Activated T-helper 1 cell treated with anti-CD3 and anti-CD28 coated beads, Interleukin-12 subunit alpha, Interleukin-12 subunit beta, Interleukin-2, Interleukin-4 antibody, amounts not matched to agents 30 ng/mL and 10 ng/mL and 1 ng/mL, durations not matched to agents 14 hours and 24 hours and 36 hours (primary cell): ENCODE data around the gene SPAAR. TPM values are rescaled to one million over a fixed set of nuclear protein-coding genes. Genes with fewer than 3 reads are reported as not detected.
"Not testable (repeated sequence)": the region's sequence is repeated elsewhere in the genome, so short reads cannot be mapped to it uniquely, and the experiment has no call there.

Experiments used
- DNase-seq: peaks from one replicate; pipeline ENCODE4 v3.0.0; 2021; ENCODE audit warnings: low spot score
- H3K27ac Mint-ChIP-seq: one replicate; pipeline ENCODE4 v1.8.0; 2021; ENCODE audit warnings: mild to moderate bottlenecking, mixed read lengths
- H3K27me3 Mint-ChIP-seq: one replicate; pipeline ENCODE4 v1.8.0; 2022; ENCODE audit warnings: mild to moderate bottlenecking, moderate library complexity, mixed read lengths; ENCODE audit not compliant: insufficient read depth
- H3K36me3 Mint-ChIP-seq: one replicate; pipeline ENCODE4 v1.8.0; 2021; ENCODE audit warnings: low read depth, mixed read lengths
- H3K4me1 Mint-ChIP-seq: one replicate; pipeline ENCODE4 v1.8.0; 2021; ENCODE audit warnings: low read depth, mixed read lengths
- H3K4me3 Mint-ChIP-seq: one replicate; pipeline ENCODE4 v1.8.0; 2021; ENCODE audit warnings: mild to moderate bottlenecking, moderate library complexity, mixed read lengths
- H3K9me3 Mint-ChIP-seq: one replicate; pipeline ENCODE4 v1.8.0; 2021; ENCODE audit warnings: mixed read lengths
- intact Hi-C: fragments of 100-400 bp; cut with micrococcal nuclease; formaldehyde crosslinking; loops from one replicate; pipeline ENCODE4 v1.15.1; 2024
- total RNA-seq: library from RNA; stranded (reverse); gene quantifications from 2 replicates; pipeline ENCODE4 v1.2.3, GENCODE V29; 2022

Gene SPAAR
- total RNA-seq, 1 donor from 2014 or later, result not detected

DNA sequence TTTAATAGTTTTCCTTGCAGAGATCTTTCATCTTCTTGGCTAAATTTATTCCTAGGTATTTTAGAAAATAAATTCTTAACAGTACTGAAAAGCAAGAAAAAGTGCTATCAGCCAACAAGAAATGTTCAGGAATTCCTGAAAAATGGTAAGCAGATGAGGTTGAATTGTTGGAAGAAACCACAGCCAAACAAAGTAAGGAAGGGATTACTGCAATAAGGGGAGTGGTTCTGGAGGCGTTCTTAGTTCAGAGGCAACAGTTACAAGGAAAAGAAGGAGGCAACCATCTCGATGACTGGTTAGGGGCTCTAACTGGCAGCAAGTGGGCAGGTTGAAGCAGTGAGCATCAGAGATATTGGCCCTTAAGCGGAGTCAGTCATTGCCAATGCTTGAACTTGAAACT lies 26.3 kb upstream of the SPAAR start:
- Mint-ChIP-seq H3K4me1 (no peaks in the 10 kb centered on the region), H3K9me3 (no peaks in the 10 kb centered on the region), H3K4me3 (no peak overlapping the region), H3K36me3 (no peaks in the 10 kb centered on the region), H3K27ac (no peak overlapping the region), H3K27me3 (peaks cover 22% of the 10 kb centered on the region)
- intact Hi-C loops, result loop anchor here (1.0 to 5.0 kb wide), 5 partner anchors 57 to 406 kb away; partner anchors contain the start of gene TESK1
- DNase-seq, result no peak

DNA sequence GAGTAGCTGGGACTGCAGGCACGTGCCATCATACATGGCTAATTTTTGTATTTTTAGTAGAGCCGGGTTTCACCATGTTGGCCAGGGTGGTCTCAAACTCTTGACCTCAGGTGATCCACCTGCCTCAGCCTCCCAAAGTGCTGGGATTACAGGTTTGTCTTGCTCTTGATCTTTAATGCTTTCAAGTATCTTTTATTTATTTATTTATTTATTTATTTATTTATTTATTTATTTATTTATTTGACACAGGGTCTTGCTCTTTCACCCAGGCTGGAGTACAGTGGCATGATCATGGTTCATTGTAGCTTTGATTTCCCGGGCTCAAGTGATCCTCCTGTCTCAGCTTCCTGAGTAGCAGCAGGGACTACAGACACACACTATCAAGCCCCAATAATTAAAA lies 24.4 kb upstream of the SPAAR start:
- intact Hi-C loops, result loop anchor here (5.0 kb wide), 1 partner anchor 408 kb away; no protein-coding TSS in a partner anchor
- H3K9me3 Mint-ChIP-seq, H3K4me1 Mint-ChIP-seq, H3K36me3 Mint-ChIP-seq, H3K4me3 Mint-ChIP-seq, DNase-seq, H3K27ac Mint-ChIP-seq: not testable (repeated sequence)
- peaks cover 15% of the 10 kb centered on the region for H3K27me3 Mint-ChIP-seq

DNA sequence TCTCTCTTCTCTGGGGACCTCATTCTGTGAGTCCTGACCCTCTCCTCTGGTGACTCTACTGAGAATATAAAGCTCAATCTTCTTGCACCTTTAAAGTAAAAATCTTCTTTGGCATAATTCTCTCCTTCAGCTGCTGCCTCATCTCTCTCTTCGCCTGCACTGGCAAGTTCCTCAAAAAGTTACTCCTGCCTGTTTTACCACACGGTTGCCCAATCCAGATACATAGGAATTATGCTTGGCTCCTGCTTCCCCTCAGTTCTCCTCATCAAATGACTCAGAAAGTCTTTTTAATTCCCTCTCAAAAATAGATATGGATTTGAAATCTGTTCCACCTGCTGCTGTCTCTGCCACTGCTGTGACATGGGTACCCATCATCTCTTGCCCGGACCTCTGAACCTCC lies 17.6 kb upstream of the SPAAR start:
- Mint-ChIP-seq H3K4me3 (no peak overlapping the region), H3K4me1 (no peaks in the 10 kb centered on the region), H3K9me3 (no peaks in the 10 kb centered on the region), H3K27ac (no peak overlapping the region), H3K27me3 (peaks cover 32% of the 10 kb centered on the region), H3K36me3 (no peaks in the 10 kb centered on the region)
- no peak for DNase-seq
- intact Hi-C loops, result no loop called here

DNA sequence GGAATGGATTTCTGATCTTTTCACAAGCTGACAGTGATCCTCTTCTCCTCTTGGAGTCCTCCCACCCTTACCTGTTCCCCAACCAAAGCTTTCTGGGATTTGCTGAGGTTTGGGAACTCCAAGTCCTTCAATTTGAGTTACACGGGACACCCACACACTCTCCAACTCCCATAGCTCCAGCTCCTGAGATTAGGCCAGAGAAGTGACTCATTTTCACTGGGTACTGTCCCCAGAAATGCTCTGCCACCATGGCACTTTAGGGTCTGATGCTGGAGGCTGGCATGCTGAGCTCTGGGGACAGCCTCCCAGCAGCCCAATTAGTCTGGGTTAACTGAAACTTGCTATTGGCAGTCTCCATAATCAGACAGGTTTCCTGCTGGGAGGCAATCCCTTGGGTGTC lies 17.2 kb upstream of the SPAAR start:
- Mint-ChIP-seq H3K27me3 (peaks cover 34% of the 10 kb centered on the region), H3K4me1 (no peaks in the 10 kb centered on the region), H3K27ac (no peak overlapping the region), H3K9me3 (no peaks in the 10 kb centered on the region), H3K4me3 (no peak overlapping the region), H3K36me3 (no peaks in the 10 kb centered on the region)
- DNase-seq, result no peak
- intact Hi-C loops, result no loop called here

DNA sequence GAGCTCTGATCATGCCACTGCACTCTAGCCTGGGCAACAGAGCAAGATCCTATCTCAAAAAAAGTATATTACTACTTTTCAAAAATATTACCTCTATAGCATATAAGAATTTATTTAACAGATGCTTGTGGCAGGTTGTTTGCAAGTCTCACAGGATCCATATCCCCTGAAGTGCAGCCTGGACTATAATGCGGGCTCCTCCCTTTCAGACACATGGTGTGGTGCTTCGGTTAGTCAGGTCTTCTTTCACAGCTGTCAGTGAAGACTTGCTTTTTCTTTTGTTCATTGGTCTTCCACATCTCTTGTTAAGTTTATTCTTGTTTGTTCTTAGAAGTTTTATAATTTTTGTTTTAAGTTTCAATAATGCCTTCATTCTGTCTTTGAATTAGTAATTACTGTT lies 12.7 kb upstream of the SPAAR start:
- DNase-seq, result no peak
- no peaks in the 10 kb centered on the region for H3K9me3 Mint-ChIP-seq
- intact Hi-C loops, result no loop called here
- H3K4me3 Mint-ChIP-seq, result no peak overlapping the region
- H3K27ac Mint-ChIP-seq, result no peak overlapping the region
- peaks cover 33% of the 10 kb centered on the region for H3K27me3 Mint-ChIP-seq
- H3K4me1 Mint-ChIP-seq, result no peaks in the 10 kb centered on the region
- H3K36me3 Mint-ChIP-seq, result no peaks in the 10 kb centered on the region

DNA sequence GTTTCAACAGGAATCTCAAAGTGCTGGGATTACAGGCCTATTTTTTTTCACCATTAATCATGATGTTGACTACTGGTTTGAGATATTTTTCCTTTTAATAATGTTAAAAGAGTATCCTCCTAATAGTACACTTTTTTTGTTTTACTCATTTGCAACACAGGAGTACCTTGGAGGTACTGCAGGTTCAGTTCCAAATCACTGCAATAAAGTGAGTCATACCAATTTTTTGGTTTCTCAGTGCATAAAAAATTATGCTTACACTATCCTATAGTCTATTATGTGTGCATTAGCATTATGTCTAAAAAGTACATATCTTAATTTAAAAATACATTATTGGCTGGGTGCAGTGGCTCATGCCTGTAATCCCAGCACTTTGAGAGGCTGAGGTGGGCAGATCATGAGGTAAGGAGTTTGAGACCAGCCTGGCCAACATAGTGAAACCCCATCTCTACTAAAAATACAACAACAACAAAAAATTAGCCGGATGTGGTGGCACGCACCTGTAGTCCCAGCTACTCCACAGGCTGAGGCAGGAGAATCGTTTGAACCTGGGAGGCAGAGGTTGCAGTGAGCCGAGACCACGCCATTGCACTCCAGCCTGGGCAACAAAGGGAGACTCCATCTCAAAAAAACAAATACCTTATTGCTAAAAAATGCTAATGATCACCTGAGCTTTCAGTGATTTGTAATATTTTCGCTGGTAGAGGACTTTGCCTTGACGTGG lies 11.8 kb upstream of the SPAAR start:
- H3K27ac Mint-ChIP-seq, H3K4me3 Mint-ChIP-seq, H3K36me3 Mint-ChIP-seq, intact Hi-C loops, DNase-seq, H3K4me1 Mint-ChIP-seq, H3K9me3 Mint-ChIP-seq: not testable (repeated sequence)
- peaks cover 30% of the 10 kb centered on the region for H3K27me3 Mint-ChIP-seq

DNA sequence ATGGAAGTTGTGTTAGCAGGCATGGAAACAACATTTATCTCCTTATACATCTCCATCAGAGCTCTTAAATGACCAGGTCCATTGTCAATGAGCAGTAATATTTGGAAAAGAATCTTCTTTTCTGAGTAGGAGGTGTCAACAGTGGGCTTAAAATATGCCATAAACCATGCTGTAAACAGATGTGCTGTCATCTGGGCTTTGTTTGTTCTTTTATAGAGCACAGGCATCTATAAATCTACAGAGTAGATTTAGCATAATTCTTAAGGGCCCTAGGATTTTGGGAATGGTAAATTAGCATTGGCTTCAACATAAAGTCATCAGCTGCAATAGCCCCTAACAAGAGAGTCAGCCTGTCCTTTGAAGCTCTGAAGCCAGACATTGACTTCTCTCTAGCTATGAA lies 11.0 kb upstream of the SPAAR start:
- H3K36me3 Mint-ChIP-seq, result no peaks in the 10 kb centered on the region
- no peaks in the 10 kb centered on the region for H3K9me3 Mint-ChIP-seq
- no peaks in the 10 kb centered on the region for H3K4me1 Mint-ChIP-seq
- DNase-seq, result no peak
- peaks cover 30% of the 10 kb centered on the region for H3K27me3 Mint-ChIP-seq
- no peak overlapping the region for H3K4me3 Mint-ChIP-seq
- intact Hi-C loops, result no loop called here
- no peak overlapping the region for H3K27ac Mint-ChIP-seq

DNA sequence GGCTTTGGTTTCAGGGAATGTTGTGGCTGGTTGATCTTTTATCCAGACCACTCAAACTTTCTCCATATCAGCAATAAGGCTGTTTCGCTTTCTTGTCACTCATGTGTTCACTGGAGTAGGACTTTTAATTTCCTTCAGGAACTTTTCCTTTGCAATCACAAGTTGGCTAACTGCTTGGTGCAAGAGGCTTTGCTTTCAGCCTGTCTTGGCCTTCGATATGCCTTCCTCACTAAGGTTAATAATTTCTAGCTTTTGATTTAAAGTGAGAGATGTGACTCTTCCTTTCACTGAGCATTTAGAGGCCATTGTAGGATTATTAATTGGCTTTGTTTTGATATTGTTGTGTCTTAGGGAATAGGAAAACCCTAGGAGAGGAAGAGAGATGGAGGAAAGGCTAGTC lies 10.3 kb upstream of the SPAAR start:
- no peaks in the 10 kb centered on the region for H3K9me3 Mint-ChIP-seq
- no peaks in the 10 kb centered on the region for H3K4me1 Mint-ChIP-seq
- H3K4me3 Mint-ChIP-seq, result no peak overlapping the region
- H3K27me3 Mint-ChIP-seq, result peaks cover 24% of the 10 kb centered on the region
- no peak overlapping the region for H3K27ac Mint-ChIP-seq
- H3K36me3 Mint-ChIP-seq, result no peaks in the 10 kb centered on the region
- DNase-seq, result no peak
- intact Hi-C loops, result no loop called here

DNA sequence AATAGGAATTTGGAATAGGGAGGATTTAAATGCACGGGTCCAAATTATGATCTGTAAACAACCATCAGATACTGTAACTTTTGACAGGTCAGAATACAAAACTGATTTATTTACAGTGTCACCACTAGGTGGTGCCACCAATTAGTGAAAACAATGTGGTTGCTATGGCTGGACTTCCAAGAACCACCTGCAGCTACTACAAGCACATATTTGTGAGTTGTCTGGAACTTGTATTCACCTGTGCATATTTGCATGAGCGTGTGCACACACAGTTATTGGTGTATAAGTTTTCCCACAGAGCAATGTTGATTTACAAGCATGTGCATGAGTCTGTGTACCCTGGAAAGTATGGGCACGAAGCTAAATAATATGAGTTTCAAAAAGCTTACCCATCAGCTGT lies 6.2 kb upstream of the SPAAR start:
- H3K4me3 Mint-ChIP-seq, result no peak overlapping the region
- intact Hi-C loops, result loop anchor here (1.0 kb wide), 2 partner anchors 42 to 120 kb away; no protein-coding TSS in a partner anchor
- H3K36me3 Mint-ChIP-seq, result no peaks in the 10 kb centered on the region
- peaks cover 10% of the 10 kb centered on the region for H3K27me3 Mint-ChIP-seq
- DNase-seq, result peak; percentile 22
- peaks cover 5% of the 10 kb centered on the region for H3K4me1 Mint-ChIP-seq
- no peak overlapping the region for H3K27ac Mint-ChIP-seq
- no peaks in the 10 kb centered on the region for H3K9me3 Mint-ChIP-seq

DNA sequence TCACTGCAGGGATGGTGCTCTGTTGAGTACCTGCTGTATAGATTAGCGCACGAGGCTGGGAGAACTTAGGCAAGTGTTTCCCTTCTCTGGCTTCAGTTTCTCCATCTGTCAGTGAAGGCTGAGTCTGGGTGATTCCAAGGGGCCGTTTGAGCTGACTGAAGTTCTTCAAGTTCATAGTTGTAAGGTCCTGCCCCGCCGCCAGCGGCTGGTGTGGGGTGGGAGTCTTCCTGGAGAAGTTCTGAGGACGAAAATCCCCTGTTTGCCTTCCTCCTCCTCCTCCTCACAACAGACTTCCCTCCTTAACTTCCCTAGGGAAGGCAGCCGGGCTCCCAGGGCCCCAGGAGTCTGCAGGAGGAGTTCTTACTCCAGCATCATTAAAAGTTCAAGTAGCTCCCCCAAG lies 5.0 kb upstream of the SPAAR start:
- Mint-ChIP-seq H3K27ac (no peak overlapping the region), H3K27me3 (peaks cover 3% of the 10 kb centered on the region), H3K9me3 (no peaks in the 10 kb centered on the region), H3K36me3 (no peaks in the 10 kb centered on the region), H3K4me1 (peaks cover 17% of the 10 kb centered on the region), H3K4me3 (no peak overlapping the region)
- intact Hi-C loops, result no loop called here
- no peak for DNase-seq

DNA sequence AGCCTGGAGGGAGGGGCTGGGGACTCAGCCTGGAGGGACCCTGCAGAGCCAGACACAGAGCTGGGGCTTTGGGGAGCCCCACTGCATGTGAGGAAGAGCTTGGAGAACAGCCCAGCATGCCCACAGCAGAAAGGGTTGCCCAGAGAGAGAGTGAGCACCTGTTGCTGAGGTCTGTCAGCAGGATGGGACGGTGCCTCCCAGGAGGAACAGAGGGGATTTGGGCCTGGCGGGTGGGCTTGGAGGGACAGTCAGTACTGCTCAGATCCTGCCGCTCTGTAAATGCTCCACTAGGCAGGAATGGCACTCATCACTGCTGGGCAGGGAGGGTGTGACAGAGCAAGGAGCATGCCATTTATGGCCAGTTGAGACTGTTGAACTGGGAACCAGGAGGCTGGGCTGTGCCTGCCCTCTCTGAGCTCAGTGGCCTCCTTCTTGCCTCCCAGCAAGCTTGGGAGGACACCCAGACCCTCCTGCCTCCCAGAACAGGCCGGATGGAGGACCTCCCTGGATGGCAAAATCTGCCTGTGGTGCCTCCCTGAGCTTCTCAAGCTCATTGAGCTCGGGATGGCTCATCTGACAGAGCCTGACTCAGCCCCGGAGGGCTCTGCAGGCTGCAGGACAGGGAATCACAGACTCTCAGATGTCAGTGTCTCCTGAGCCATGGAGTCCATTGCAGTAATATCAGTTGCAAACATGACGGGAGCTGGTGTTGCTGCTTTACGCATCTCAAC lies 4.1 kb upstream of the SPAAR start:
- Mint-ChIP-seq H3K9me3 (no peaks in the 10 kb centered on the region), H3K4me1 (peaks cover 17% of the 10 kb centered on the region), H3K4me3 (no peak overlapping the region), H3K27ac (no peak overlapping the region), H3K36me3 (no peaks in the 10 kb centered on the region), H3K27me3 (peaks cover 3% of the 10 kb centered on the region)
- intact Hi-C loops, result no loop called here
- DNase-seq, result no peak

DNA sequence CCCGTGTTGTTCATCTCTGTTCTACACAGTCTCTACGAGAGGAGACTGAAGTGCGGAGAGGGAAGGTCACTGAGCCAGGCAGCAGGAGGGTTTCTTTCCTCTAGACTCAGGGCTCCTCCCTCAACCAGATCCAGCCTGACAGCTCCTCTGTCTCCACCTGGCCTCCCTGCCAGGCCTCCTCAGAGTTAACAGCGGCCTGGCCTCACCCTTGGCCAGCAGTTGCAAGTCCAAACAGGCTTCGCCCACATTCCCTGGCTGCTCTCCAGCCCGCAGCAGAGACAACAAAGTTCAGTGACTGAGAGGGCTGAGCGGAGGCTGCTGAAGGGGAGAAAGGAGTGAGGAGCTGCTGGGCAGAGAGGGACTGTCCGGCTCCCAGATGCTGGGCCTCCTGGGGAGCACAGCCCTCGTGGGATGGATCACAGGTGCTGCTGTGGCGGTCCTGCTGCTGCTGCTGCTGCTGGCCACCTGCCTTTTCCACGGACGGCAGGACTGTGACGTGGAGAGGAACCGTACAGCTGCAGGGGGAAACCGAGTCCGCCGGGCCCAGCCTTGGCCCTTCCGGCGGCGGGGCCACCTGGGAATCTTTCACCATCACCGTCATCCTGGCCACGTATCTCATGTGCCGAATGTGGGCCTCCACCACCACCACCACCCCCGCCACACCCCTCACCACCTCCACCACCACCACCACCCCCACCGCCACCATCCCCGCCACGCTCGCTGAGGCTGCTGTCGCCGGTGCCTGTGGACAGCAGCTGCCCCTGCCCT lies 3.2 kb upstream of the SPAAR start, which contains the start of gene HRCT1:
TSS of gene HRCT1 (plus strand) at position 291 of the 768 bp plus-strand sequence. CDS start at position 377, 86 bp downstream.
- no peak within 1 kb of the TSS for H3K4me3 Mint-ChIP-seq
- DNase-seq, result no peak
- H3K9me3 Mint-ChIP-seq, result no peaks in the 10 kb centered on the region
- H3K4me1 Mint-ChIP-seq, result peaks cover 24% of the 10 kb centered on the region
- H3K36me3 Mint-ChIP-seq, result no peaks in the 10 kb centered on the region
- no peak within 1 kb of the TSS for H3K27ac Mint-ChIP-seq
- intact Hi-C loops, result no loop called here
- H3K27me3 Mint-ChIP-seq, result peaks cover 2% of the 10 kb centered on the region
